Erythroblast (primary cell): ENCODE data around the gene NOM1.

Experiments
- GATA1 ChIP-seq: IDR thresholded peaks from 2 replicates; pipeline ENCODE4 v1.6.1; 2011; ENCODE audit warnings: low read depth, mild to moderate bottlenecking, control low read depth, low read length, moderate library complexity
- POLR2A ChIP-seq: IDR thresholded peaks from 2 replicates; pipeline ENCODE4 v1.6.1; 2011; ENCODE audit warnings: mild to moderate bottlenecking, low read length

DNA sequence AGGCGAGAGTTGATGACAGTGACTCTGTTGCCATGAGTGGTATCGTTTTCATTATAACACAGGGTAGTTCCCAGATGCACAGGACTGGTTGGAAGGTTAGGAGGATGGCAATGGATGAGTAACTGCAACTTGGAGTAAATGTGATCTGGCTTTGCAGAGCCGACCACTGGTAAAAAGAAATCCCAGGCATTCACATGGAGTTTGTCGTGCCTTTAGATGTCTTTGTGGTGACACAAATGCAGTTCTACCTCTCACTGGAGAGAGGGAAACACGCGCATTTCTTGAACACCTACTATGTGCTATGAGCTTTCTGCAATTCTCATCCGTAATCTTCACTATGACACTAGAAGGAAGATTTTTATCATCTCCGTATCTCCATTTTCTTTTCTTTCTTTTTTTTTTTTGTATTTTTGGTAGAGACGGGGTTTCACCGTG, 62.6 kb downstream of the NOM1 start:
- TF ChIP-seq POLR2A (no peak), GATA1 (no peak)
